ENCODE measurements around the gene ZNF516. TPM values are rescaled to one million over a fixed set of nuclear protein-coding genes. Genes with fewer than 3 reads are reported as not detected.
A peak's percentile ranks its signal among the peaks of the same experiment; 100 is the strongest.

ZNF516 gene
- total RNA-seq, 6 experiments from 2014 or later, result 34.6 to 52.2 (median 42.2) TPM

DNA sequence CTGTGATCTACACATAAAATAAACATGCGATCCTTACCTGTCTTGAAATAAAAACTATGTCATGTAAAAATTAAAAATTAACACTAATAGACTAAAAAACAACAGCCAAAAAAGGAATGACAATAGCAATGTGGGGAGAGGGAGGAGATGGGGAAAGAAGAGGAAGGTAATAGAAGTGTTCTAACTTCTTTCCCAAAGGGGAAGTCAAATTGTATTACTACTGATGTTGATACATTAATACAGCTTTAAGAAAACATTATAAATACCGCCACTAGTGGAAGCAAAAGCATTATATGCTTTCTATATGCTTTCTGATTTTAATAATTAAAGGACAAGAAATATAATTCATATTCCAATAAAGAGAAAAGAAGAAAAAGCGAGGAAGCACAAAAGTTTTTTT lies 22.2 kb downstream of the ZNF516 start:
- peak overlapping the region; percentile 8; the same call in 1 of the 2 replicates for H3K27ac Mint-ChIP-seq
- no peak overlapping the region for H3K4me3 Mint-ChIP-seq
- H3K4me1 Mint-ChIP-seq (ENCODE audit: low read depth), result peaks cover 95% of the 10 kb centered on the region
- TF ChIP-seq, protein P1, sequence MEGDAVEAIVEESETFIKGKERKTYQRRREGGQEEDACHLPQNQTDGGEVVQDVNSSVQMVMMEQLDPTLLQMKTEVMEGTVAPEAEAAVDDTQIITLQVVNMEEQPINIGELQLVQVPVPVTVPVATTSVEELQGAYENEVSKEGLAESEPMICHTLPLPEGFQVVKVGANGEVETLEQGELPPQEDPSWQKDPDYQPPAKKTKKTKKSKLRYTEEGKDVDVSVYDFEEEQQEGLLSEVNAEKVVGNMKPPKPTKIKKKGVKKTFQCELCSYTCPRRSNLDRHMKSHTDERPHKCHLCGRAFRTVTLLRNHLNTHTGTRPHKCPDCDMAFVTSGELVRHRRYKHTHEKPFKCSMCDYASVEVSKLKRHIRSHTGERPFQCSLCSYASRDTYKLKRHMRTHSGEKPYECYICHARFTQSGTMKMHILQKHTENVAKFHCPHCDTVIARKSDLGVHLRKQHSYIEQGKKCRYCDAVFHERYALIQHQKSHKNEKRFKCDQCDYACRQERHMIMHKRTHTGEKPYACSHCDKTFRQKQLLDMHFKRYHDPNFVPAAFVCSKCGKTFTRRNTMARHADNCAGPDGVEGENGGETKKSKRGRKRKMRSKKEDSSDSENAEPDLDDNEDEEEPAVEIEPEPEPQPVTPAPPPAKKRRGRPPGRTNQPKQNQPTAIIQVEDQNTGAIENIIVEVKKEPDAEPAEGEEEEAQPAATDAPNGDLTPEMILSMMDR (IDR thresholded peaks at IDR 0.05), result no peak
- no peaks in the 10 kb centered on the region for H3K9me3 Mint-ChIP-seq
- no peak for DNase-seq
- H3K27me3 Mint-ChIP-seq (ENCODE audit: insufficient read depth), result peaks cover 2% of the 10 kb centered on the region; the same call in 1 of the 2 replicates
- H3K36me3 Mint-ChIP-seq (ENCODE audit: low read depth), result peaks cover 8% of the 10 kb centered on the region

DNA sequence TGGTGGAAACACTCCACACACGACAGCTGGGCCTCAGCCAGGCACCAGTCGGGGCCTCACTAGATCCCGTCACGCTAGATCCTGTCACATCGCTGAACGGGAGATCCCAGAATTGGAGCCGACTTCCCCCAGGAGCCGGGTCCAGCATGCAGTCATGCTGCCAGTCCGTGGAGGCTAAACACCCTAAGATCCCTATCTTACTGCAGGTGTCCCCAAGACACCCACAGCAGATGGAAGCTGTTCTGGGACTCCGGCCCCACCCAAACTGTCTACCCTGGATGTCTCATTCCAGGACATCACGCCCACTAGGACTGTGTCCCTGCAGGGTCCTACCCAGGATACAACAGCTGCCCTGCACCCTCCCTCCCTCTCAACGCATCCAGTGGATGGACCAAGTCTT lies 23.4 kb downstream of the ZNF516 start:
- Mint-ChIP-seq H3K36me3 (ENCODE audit: low read depth) (peaks cover 9% of the 10 kb centered on the region), H3K4me3 (no peak overlapping the region), H3K4me1 (ENCODE audit: low read depth) (peaks cover 89% of the 10 kb centered on the region), H3K27me3 (ENCODE audit: insufficient read depth) (peaks cover 2% of the 10 kb centered on the region; the same call in 1 of the 2 replicates), H3K9me3 (no peaks in the 10 kb centered on the region), H3K27ac (peak overlapping the region; percentile 13; the same call in 1 of the 2 replicates)
- TF ChIP-seq, protein P1 (IDR thresholded peaks at IDR 0.05), result no peak
- DNase-seq, result no peak

DNA sequence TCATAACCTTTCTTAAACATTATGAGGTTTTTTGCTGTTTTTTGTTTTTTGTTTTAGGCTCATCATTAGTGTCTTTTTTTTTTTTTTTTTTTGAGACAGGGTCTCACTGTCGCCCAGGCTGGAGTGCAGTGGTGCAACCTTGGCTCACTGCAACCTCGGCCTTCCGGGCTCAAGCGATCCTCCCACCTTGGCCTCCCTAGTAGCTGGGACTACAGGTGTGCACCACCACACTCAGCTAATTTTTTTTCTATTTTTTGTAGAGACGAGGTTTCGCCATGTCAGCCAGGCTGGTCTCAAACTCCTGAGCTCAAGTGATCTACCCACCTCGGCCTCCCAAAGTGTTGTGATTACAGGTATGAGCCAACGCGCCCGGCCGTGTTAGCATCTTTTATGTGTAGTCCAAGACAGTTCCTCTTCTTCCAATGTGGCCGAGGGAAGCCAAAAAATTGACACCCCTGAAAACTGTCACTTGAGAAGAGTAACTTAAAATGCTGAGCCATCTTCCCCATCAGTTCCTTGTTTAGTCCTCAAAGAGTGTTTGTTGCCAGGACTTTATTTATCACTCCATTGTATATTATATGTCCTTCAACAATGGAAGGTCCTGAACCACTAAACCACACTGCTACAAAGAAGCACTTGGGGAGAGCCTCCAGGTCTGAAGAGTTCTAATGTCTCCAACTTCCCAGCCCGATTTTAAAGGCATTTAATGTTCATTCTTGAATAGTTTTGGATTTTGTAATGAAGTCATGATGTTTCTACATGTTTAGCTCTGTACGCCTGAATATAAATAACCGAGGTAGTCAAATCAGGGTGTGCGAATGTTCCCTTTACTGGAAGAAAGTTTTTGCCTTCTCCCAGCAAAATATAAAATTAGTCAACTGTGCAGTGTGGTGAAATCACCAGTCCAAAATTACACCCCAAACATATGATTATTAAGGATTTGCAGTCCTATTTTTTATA lies 26.4 kb downstream of the ZNF516 start:
- peaks cover 59% of the 10 kb centered on the region for H3K4me1 Mint-ChIP-seq (ENCODE audit: low read depth)
- no peaks in the 10 kb centered on the region for H3K9me3 Mint-ChIP-seq
- TF ChIP-seq, protein P1 (IDR thresholded peaks at IDR 0.05), result no peak
- DNase-seq, result no peak
- H3K36me3 Mint-ChIP-seq (ENCODE audit: low read depth), result peaks cover 10% of the 10 kb centered on the region
- H3K4me3 Mint-ChIP-seq, result no peak overlapping the region; the same call in 1 of the 2 replicates
- H3K27me3 Mint-ChIP-seq (ENCODE audit: insufficient read depth), result peaks cover 2% of the 10 kb centered on the region; the same call in 1 of the 2 replicates
- no peak overlapping the region; the same call in 1 of the 2 replicates for H3K27ac Mint-ChIP-seq

DNA sequence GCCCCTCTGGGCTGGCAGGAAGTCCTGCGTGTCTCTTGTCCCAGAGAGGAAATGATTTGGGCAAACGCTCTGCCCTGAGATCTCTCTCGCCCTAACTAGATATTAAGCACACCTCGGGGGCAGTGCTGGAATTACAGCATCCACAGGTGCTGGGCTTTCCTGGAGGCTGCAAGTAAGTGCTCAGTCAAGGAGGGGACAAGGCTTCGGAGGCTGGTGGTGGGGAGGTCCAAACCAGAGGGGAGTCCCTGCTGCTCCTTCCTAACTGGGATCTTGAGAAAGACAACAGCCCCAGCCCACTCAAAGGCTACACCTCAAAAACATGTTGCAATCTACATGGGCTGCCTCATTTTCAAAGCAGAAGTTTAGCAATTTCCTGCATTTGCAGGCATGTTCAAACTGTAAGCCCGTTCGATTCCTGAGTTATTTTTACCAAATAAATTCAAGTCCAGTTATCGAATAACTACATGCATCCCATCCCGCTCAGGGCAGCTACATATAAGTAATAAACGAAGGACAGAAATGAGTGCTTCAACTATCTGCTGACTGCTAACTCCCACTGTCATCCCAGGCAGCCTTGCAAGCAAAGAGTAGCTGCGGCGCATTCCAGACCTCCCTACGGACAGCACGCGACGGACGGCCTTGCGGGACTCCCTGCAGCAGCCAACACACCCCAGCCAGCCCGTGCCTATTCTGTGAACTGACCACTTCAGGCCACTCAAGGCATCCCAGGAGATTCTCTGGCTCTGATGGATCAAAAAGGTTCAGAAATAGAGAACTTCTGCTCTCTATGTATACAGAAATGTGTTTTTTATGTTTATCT lies 27.5 kb downstream of the ZNF516 start:
- Mint-ChIP-seq H3K4me1 (ENCODE audit: low read depth) (peaks cover 51% of the 10 kb centered on the region), H3K27me3 (ENCODE audit: insufficient read depth) (peaks cover 2% of the 10 kb centered on the region; the same call in 1 of the 2 replicates), H3K9me3 (no peaks in the 10 kb centered on the region), H3K4me3 (no peak overlapping the region), H3K36me3 (ENCODE audit: low read depth) (peaks cover 13% of the 10 kb centered on the region), H3K27ac (no peak overlapping the region)
- TF ChIP-seq, protein P1 (IDR thresholded peaks at IDR 0.05), result no peak
- DNase-seq, result no peak

DNA sequence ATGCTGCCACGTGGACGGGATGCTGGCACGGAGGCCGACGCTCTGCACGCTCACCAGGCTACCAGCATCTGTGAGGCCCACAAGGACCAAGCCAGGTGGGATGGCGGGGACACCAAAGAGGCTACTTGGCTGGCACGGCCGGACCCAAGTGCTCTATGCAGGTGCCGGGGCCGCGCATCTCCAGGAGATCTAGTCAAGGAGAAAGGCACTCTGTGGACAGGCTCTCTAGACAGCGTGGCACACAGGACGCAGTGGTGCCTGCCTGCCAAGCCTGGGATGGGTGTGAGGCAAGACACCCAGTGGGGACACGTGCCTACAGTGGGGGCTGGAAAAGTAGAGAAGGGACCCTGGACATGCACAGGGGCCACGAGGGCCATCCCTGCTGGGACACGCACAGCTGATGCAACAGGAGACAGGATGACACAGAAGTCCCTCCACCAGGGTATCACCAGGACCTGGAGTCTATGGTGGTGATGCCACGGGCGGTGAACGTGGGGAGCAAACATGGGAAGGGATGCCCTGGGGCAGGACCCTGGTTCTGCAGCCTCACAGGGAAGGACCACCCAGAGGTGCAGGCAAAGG lies 28.5 kb downstream of the ZNF516 start:
- peaks cover 18% of the 10 kb centered on the region for H3K36me3 Mint-ChIP-seq (ENCODE audit: low read depth)
- peaks cover 49% of the 10 kb centered on the region for H3K4me1 Mint-ChIP-seq (ENCODE audit: low read depth)
- H3K9me3 Mint-ChIP-seq, result no peaks in the 10 kb centered on the region
- no peak overlapping the region for H3K4me3 Mint-ChIP-seq
- H3K27ac Mint-ChIP-seq, result no peak overlapping the region
- DNase-seq, result no peak
- peaks cover 2% of the 10 kb centered on the region; the same call in 1 of the 2 replicates for H3K27me3 Mint-ChIP-seq (ENCODE audit: insufficient read depth)
- TF ChIP-seq, protein P1 (IDR thresholded peaks at IDR 0.05), result no peak

Measured in HFFc6 (cell line).